ENCODE results near the gene ANKRD29.
A peak's percentile ranks its signal among the peaks of the same experiment; 100 is the strongest.

Gene ANKRD29

GRCh38 chr18:23596183-23596582, 66.5 kb downstream of the ANKRD29 start:
- H2AFZ ChIP-seq (ENCODE audit: insufficient read depth, low read length, poor library complexity) = no peak overlapping the region
- H4K12ac ChIP-seq (ENCODE audit: low read depth, low read length) = no peak overlapping the region
- H2BK12ac ChIP-seq (ENCODE audit: low read length) = no peak overlapping the region
- H4K91ac ChIP-seq (ENCODE audit: low read depth, low read length) = no peak overlapping the region
- no peak overlapping the region for H4K8ac ChIP-seq (ENCODE audit: low read depth, low read length)
- no peaks in the 10 kb centered on the region for H3K27me3 ChIP-seq (ENCODE audit: insufficient read depth, low read length)
- H2AK5ac ChIP-seq (ENCODE audit: low read length) = no peak overlapping the region
- no peaks in the 10 kb centered on the region for H3K79me1 ChIP-seq (ENCODE audit: low read length)
- H2BK120ac ChIP-seq (ENCODE audit: insufficient read depth, low read length, poor library complexity) = no peak overlapping the region
- no peak overlapping the region for H3K14ac ChIP-seq (ENCODE audit: low read length)
- H3K4me3 ChIP-seq (ENCODE audit: low read depth, low read length) = no peak overlapping the region
- WGBS (ENCODE audit: extremely low coverage, insufficient coverage, insufficient read length) = no CpG with 5 or more reads among the region's 7 CpGs
- DNase-seq = peak in 1 of 2 donors; percentile 22
- H3K9ac ChIP-seq (ENCODE audit: low read length) = no peak overlapping the region
- no peak overlapping the region for H3K4ac ChIP-seq (ENCODE audit: low read depth, low read length)
- H3K36me3 ChIP-seq (ENCODE audit: control insufficient read depth in 1 of 2, insufficient read depth in 2 of 2, low read length in 2 of 2) = no peaks in the 10 kb centered on the region
- H3K4me2 ChIP-seq (ENCODE audit: low read length) = no peak overlapping the region
- H3K79me2 ChIP-seq (ENCODE audit: control insufficient read depth, insufficient read depth, low read length, poor library complexity) = no peaks in the 10 kb centered on the region
- H2BK5ac ChIP-seq (ENCODE audit: low read depth, low read length, poor library complexity) = no peak overlapping the region
- H3K9me3 ChIP-seq (ENCODE audit: insufficient read depth, low read depth, low read length) = no peaks in the 10 kb centered on the region
- no peak overlapping the region for H3K27ac ChIP-seq (ENCODE audit: low read depth, low read length)
- H3K18ac ChIP-seq (ENCODE audit: low read length) = no peak overlapping the region
- H3K4me1 ChIP-seq (ENCODE audit: control insufficient read depth in 1 of 2, insufficient read depth in 2 of 2, low read length in 2 of 2) = no peaks in the 10 kb centered on the region
- H3K23ac ChIP-seq (ENCODE audit: low read length) = no peak overlapping the region

- Histone ChIP-seq H3K9me3 (ENCODE audit: insufficient read depth, low read depth, low read length) (no peaks in the 10 kb centered on the region), H3K14ac (ENCODE audit: low read length) (no peak overlapping the region), H3K18ac (ENCODE audit: low read length) (no peak overlapping the region), H4K12ac (ENCODE audit: low read depth, low read length) (no peak overlapping the region), H3K79me2 (ENCODE audit: control insufficient read depth, insufficient read depth, low read length, poor library complexity) (no peaks in the 10 kb centered on the region), H2AFZ (ENCODE audit: insufficient read depth, low read length, poor library complexity) (no peak overlapping the region), H2BK5ac (ENCODE audit: low read depth, low read length, poor library complexity) (no peak overlapping the region), H2BK12ac (ENCODE audit: low read length) (no peak overlapping the region), H3K4ac (ENCODE audit: low read depth, low read length) (no peak overlapping the region), H3K79me1 (ENCODE audit: low read length) (no peaks in the 10 kb centered on the region), H2BK120ac (ENCODE audit: insufficient read depth, low read length, poor library complexity) (no peak overlapping the region), H4K8ac (ENCODE audit: low read depth, low read length) (no peak overlapping the region), H3K27me3 (ENCODE audit: insufficient read depth, low read length) (no peaks in the 10 kb centered on the region), H3K4me2 (ENCODE audit: low read length) (no peak overlapping the region), H3K27ac (ENCODE audit: low read depth, low read length) (no peak overlapping the region), H3K4me3 (ENCODE audit: low read depth, low read length) (no peak overlapping the region), H3K9ac (ENCODE audit: low read length) (no peak overlapping the region), H2AK5ac (ENCODE audit: low read length) (no peak overlapping the region), H4K91ac (ENCODE audit: low read depth, low read length) (no peak overlapping the region), H3K23ac (ENCODE audit: low read length) (no peak overlapping the region), H3K36me3 (ENCODE audit: control insufficient read depth in 1 of 2, insufficient read depth in 2 of 2, low read length in 2 of 2) (no peaks in the 10 kb centered on the region), H3K4me1 (ENCODE audit: control insufficient read depth in 1 of 2, insufficient read depth in 2 of 2, low read length in 2 of 2) (no peaks in the 10 kb centered on the region)
- no CpG with 5 or more reads among the region's 7 CpGs for WGBS (ENCODE audit: extremely low coverage, insufficient coverage, insufficient read length)
- DNase-seq = no peak
These were observed 67.1 kb downstream of the ANKRD29 start for GRCh38 chr18:23595591-23595990.

- Histone ChIP-seq H3K36me3 (ENCODE audit: control insufficient read depth in 1 of 2, insufficient read depth in 2 of 2, low read length in 2 of 2) (no peaks in the 10 kb centered on the region), H3K9me3 (ENCODE audit: insufficient read depth, low read depth, low read length) (no peaks in the 10 kb centered on the region), H3K4me1 (ENCODE audit: control insufficient read depth in 1 of 2, insufficient read depth in 2 of 2, low read length in 2 of 2) (no peaks in the 10 kb centered on the region), H3K14ac (ENCODE audit: low read length) (no peak overlapping the region), H2AK5ac (ENCODE audit: low read length) (no peak overlapping the region), H3K18ac (ENCODE audit: low read length) (no peak overlapping the region), H3K27ac (ENCODE audit: low read depth, low read length) (no peak overlapping the region), H2BK5ac (ENCODE audit: low read depth, low read length, poor library complexity) (no peak overlapping the region), H3K4ac (ENCODE audit: low read depth, low read length) (no peak overlapping the region), H3K4me3 (ENCODE audit: low read depth, low read length) (no peak overlapping the region), H3K27me3 (ENCODE audit: insufficient read depth, low read length) (no peaks in the 10 kb centered on the region), H3K4me2 (ENCODE audit: low read length) (no peak overlapping the region), H4K91ac (ENCODE audit: low read depth, low read length) (no peak overlapping the region), H2BK12ac (ENCODE audit: low read length) (no peak overlapping the region), H3K9ac (ENCODE audit: low read length) (no peak overlapping the region), H4K8ac (ENCODE audit: low read depth, low read length) (no peak overlapping the region), H3K79me2 (ENCODE audit: control insufficient read depth, insufficient read depth, low read length, poor library complexity) (no peaks in the 10 kb centered on the region), H2BK120ac (ENCODE audit: insufficient read depth, low read length, poor library complexity) (no peak overlapping the region), H2AFZ (ENCODE audit: insufficient read depth, low read length, poor library complexity) (no peak overlapping the region), H3K23ac (ENCODE audit: low read length) (no peak overlapping the region), H3K79me1 (ENCODE audit: low read length) (no peaks in the 10 kb centered on the region), H4K12ac (ENCODE audit: low read depth, low read length) (no peak overlapping the region)
- DNase-seq = peak in 1 of 2 donors; percentile 30
- no CpG with 5 or more reads among the region's 2 CpGs for WGBS (ENCODE audit: extremely low coverage, insufficient coverage, insufficient read length)
These were observed 69.0 kb downstream of the ANKRD29 start for GRCh38 chr18:23593720-23594119.

- no peak overlapping the region for H3K4me2 ChIP-seq (ENCODE audit: low read length)
- H2BK12ac ChIP-seq (ENCODE audit: low read length) = no peak overlapping the region
- no peak overlapping the region for H3K27ac ChIP-seq (ENCODE audit: low read depth, low read length)
- no peaks in the 10 kb centered on the region for H3K4me1 ChIP-seq (ENCODE audit: control insufficient read depth in 1 of 2, insufficient read depth in 2 of 2, low read length in 2 of 2)
- H4K8ac ChIP-seq (ENCODE audit: low read depth, low read length) = no peak overlapping the region
- no peak overlapping the region for H3K4ac ChIP-seq (ENCODE audit: low read depth, low read length)
- no peak overlapping the region for H4K91ac ChIP-seq (ENCODE audit: low read depth, low read length)
- no peaks in the 10 kb centered on the region for H3K79me2 ChIP-seq (ENCODE audit: control insufficient read depth, insufficient read depth, low read length, poor library complexity)
- no peak overlapping the region for H2BK120ac ChIP-seq (ENCODE audit: insufficient read depth, low read length, poor library complexity)
- WGBS (ENCODE audit: extremely low coverage, insufficient coverage, insufficient read length) = no CpG with 5 or more reads among the region's 2 CpGs
- H4K12ac ChIP-seq (ENCODE audit: low read depth, low read length) = no peak overlapping the region
- no peak overlapping the region for H3K18ac ChIP-seq (ENCODE audit: low read length)
- no peak for DNase-seq
- no peak overlapping the region for H3K4me3 ChIP-seq (ENCODE audit: low read depth, low read length)
- H2AK5ac ChIP-seq (ENCODE audit: low read length) = no peak overlapping the region
- H3K23ac ChIP-seq (ENCODE audit: low read length) = peak overlapping the region; percentile 55
- no peak overlapping the region for H2BK5ac ChIP-seq (ENCODE audit: low read depth, low read length, poor library complexity)
- no peak overlapping the region for H2AFZ ChIP-seq (ENCODE audit: insufficient read depth, low read length, poor library complexity)
- no peaks in the 10 kb centered on the region for H3K27me3 ChIP-seq (ENCODE audit: insufficient read depth, low read length)
- no peaks in the 10 kb centered on the region for H3K9me3 ChIP-seq (ENCODE audit: insufficient read depth, low read depth, low read length)
- no peak overlapping the region for H3K9ac ChIP-seq (ENCODE audit: low read length)
- no peak overlapping the region for H3K14ac ChIP-seq (ENCODE audit: low read length)
- no peaks in the 10 kb centered on the region for H3K36me3 ChIP-seq (ENCODE audit: control insufficient read depth in 1 of 2, insufficient read depth in 2 of 2, low read length in 2 of 2)
- H3K79me1 ChIP-seq (ENCODE audit: low read length) = no peaks in the 10 kb centered on the region
These were observed 69.8 kb downstream of the ANKRD29 start for GRCh38 chr18:23592911-23593310.
